Measurements from ENCODE around the gene TRIM24. TPM values are rescaled to one million over a fixed set of nuclear protein-coding genes. Genes with fewer than 3 reads are reported as not detected.
A peak's percentile ranks its signal among the peaks of the same experiment; 100 is the strongest.

The TRIM24 gene
- total and polyA plus RNA-seq, 2 of the 13 experiments (the other 11 are each of a cell fraction or from before 2014, with no cell fraction given): 100 to 106 TPM

DNA sequence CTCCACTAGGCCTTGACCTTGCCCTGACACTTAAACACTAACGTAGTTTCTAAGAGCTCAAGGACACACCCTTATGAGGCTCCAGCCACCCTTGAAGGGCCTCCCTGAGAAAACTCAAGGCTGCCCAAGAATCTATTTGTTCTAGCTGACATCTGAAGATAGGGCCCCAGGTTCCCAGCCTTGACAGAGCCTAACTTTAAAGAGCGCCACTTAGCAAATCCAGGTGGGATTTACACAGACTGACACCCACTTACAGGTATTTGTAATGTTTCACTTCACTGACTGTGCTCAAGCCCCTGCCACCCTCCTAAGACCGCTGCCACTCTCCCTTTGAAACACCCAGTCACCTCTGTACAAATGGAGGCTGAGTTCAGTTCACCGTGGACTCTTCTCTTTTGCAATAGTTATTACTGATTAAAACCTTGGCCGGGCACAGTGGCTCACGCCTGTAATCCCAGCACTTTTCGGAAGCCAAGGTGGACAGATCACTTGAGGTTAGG is 150.7 kb downstream of the TRIM24 start (continued):
- TF ChIP-seq, protein P1, sequence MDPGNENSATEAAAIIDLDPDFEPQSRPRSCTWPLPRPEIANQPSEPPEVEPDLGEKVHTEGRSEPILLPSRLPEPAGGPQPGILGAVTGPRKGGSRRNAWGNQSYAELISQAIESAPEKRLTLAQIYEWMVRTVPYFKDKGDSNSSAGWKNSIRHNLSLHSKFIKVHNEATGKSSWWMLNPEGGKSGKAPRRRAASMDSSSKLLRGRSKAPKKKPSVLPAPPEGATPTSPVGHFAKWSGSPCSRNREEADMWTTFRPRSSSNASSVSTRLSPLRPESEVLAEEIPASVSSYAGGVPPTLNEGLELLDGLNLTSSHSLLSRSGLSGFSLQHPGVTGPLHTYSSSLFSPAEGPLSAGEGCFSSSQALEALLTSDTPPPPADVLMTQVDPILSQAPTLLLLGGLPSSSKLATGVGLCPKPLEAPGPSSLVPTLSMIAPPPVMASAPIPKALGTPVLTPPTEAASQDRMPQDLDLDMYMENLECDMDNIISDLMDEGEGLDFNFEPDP (CRISPR knock-in tag; conservative IDR thresholded peaks at IDR 0.05): no peak
- no peak for TF ChIP-seq NFATC3 (CRISPR knock-in tag; IDR thresholded peaks at IDR 0.05)
- TF ChIP-seq RBM22 (optimal IDR thresholded peaks at IDR 0.05; ENCODE audit: low read length): no peak
- no peak for TF ChIP-seq KMT2A (CRISPR knock-in tag; IDR thresholded peaks at IDR 0.05)
- TF ChIP-seq HIC2 (CRISPR knock-in tag; IDR thresholded peaks at IDR 0.05; ENCODE audit: low read depth): 0 out of 2 replicates have a peak, but pooled peaks have one; percentile 35
- TF ChIP-seq ZNF264 (CRISPR knock-in tag; IDR thresholded peaks at IDR 0.05): 0 out of 2 replicates have a peak, but pooled peaks have one; percentile 27
- TF ChIP-seq DDIT3 (CRISPR knock-in tag; IDR thresholded peaks at IDR 0.05): no peak
- TF ChIP-seq JDP2 (CRISPR knock-in tag; IDR thresholded peaks at IDR 0.05; ENCODE audit: borderline replicate concordance): no peak
- TF ChIP-seq ZXDC (CRISPR knock-in tag; IDR thresholded peaks at IDR 0.05): no peak
- TF ChIP-seq, protein P2, sequence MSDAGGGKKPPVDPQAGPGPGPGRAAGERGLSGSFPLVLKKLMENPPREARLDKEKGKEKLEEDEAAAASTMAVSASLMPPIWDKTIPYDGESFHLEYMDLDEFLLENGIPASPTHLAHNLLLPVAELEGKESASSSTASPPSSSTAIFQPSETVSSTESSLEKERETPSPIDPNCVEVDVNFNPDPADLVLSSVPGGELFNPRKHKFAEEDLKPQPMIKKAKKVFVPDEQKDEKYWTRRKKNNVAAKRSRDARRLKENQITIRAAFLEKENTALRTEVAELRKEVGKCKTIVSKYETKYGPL (CRISPR knock-in tag; IDR thresholded peaks at IDR 0.05): no peak
- TF ChIP-seq, protein P3, sequence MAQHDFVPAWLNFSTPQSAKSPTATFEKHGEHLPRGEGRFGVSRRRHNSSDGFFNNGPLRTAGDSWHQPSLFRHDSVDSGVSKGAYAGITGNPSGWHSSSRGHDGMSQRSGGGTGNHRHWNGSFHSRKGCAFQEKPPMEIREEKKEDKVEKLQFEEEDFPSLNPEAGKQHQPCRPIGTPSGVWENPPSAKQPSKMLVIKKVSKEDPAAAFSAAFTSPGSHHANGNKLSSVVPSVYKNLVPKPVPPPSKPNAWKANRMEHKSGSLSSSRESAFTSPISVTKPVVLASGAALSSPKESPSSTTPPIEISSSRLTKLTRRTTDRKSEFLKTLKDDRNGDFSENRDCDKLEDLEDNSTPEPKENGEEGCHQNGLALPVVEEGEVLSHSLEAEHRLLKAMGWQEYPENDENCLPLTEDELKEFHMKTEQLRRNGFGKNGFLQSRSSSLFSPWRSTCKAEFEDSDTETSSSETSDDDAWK (CRISPR knock-in tag; IDR thresholded peaks at IDR 0.05): no peak
- TF ChIP-seq ZNF292 (CRISPR knock-in tag; IDR thresholded peaks at IDR 0.05; ENCODE audit: borderline replicate concordance, low read depth): no peak
- TF ChIP-seq WIZ (CRISPR knock-in tag; IDR thresholded peaks at IDR 0.05): no peak
- no peak for TF ChIP-seq RBM39 (IDR thresholded peaks at IDR 0.05; ENCODE audit: low read depth, low read length, poor library complexity, severe bottlenecking)
- no peak for TF ChIP-seq MAZ (IDR thresholded peaks at IDR 0.05; ENCODE audit: borderline replicate concordance, low read depth, low read length)
- TF ChIP-seq MAZ (CRISPR knock-in tag; IDR thresholded peaks at IDR 0.05; ENCODE audit: low read depth): no peak
- TF ChIP-seq ZNF740 (CRISPR knock-in tag; IDR thresholded peaks at IDR 0.05): no peak
- 0 out of 2 replicates have a peak, but pooled peaks have one; percentile 3 for TF ChIP-seq HNF4G (IDR thresholded peaks at IDR 0.05; ENCODE audit: borderline replicate concordance, low read depth, low read length)
- no peak for TF ChIP-seq HNF4G (CRISPR knock-in tag; IDR thresholded peaks at IDR 0.05; ENCODE audit: borderline replicate concordance, low read depth)
